HG02588 (cell line): ENCODE data around the gene APH1B.

ENCODE experiments used
- ATAC-seq: cut with Tn5 transposase; IDR thresholded peaks from one replicate; pipeline ENCODE4 v1.9.1; 2021; ENCODE audit warnings: mild to moderate bottlenecking, moderate library complexity; ENCODE audit not compliant: unreplicated experiment

Gene APH1B

DNA sequence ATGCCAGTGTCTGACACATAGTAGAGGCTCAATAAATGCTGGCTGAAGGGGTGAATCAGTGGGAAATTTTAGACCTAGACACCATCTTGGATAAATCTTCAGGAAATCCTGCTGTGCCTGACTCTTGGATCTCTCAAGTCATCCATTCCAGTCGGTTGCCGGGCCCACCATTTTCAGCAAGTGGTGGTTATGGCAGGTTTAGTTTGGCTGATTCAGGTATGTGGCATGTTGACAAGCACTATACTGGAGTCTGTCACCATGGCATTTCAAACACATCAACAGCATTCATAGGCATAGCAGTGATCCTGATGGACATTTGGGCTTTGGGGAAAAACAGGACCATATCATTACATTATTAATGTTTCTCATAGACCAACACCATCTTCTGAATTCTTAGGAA is 25.7 kb upstream of the APH1B start:
- ATAC-seq: no peak

DNA sequence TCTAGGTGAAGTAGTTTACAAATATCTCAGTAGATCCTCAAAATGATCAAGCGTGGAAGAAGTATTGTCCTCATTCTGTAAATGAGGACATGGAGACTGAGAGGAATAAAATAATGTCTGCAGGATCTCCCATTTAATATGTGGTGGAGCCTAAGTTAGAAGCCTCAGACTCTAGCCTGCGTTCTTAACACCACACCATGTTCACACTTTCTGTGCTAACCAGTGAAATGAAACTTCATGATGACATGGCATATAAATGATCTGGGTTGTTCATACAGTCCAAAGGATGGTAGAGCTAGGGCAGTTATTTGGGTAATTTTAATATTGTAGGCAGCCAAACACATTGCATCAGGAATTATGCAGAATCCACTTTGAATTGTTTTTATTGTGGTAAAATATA is 25.1 kb upstream of the APH1B start:
- ATAC-seq: no peak

DNA sequence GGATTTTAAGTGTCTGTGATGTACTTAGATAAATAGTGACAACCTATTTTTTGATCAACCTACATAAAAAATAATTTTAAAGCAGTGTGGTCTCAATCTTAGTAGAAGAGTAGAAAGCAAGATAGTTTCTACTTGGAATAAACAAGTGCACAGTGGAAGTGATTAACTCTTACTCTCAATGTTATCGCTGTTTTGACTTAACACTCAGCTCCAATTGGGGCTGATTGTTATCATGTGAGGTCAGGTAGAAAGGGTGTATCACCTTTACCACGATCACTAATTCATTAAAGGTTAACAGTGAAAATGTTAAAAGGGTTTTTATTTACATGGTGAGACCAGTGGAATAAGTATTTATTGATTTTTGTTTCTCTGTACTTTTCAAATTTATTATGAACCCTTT is 22.4 kb upstream of the APH1B start:
- ATAC-seq: no peak

DNA sequence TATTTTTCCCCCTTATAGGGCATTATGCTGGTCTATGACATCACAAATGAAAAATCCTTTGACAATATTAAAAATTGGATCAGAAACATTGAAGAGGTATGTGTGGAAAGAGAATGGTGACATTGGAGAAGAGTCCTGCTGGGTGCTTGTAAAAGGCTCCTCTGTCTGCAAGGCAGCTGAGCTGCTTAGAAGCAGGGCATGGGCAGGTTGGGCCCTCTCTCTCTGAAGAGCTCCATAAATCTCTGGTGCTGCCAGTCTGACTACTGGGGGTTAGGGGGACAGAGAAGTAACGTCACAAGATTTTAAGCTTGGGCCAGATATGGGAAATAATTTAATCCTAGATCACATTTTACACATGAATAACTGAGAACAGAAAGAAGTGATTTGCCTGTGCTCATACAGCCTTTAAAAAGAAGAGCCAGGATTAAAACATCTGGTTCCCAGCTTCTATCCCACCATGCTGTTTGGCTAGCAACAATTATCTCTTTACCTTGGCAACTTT is 21.9 kb upstream of the APH1B start:
- no peak for ATAC-seq

DNA sequence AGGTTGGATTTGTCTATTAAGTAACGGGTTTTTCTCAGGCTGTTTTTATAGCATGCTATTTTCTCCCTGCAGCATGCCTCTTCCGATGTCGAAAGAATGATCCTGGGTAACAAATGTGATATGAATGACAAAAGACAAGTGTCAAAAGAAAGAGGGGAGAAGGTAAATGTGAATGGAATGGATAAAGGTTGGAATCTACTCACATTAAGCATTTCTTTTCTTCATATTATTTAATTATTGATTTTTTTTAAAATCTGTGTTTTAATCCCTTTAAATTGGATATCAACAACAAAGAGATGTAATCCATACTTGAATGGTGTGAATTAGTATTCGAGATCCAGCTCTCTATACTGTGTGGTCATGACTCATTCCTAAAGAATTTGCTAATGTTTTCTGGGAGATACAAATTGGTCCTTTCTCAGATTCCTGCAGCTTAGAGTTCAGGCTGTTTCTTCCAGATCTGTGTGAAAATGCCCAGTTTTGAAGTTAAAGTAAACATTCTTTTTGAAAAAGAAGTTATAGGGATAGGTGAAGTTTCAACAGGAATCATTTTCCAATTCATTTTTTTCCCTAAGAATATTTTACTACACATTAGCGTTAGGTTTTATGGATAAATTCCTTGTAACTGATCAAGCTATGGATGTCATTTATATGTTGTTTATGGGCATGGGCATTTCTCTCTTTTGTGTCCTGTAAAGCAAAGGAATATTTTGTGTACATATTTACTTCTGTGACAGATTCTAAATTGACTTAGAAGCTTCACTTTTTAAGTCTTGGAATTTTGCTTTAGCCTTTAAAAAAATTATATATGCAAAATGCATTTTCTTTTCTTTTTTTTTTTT is 20.8 kb upstream of the APH1B start:
- no peak for ATAC-seq

DNA sequence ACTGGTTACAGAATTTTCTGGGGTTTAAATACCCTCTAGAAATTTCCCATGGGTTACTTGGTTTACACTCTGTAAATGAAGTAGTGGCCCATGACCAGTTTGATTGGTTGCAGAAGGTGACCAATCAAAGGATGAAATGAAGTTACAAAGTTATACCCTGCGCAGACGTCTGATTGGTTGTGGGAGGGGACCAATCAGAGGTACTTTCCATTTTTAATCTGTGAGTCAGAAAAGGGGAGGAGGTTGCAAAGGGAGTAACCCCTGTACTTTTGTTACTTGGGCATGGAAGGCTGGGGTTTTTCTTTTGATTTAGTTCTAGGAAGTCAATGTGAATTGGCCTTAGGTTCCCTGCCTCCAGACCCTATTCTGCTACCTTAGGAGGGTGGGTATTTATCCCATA is 18.7 kb upstream of the APH1B start:
- ATAC-seq: no peak

DNA sequence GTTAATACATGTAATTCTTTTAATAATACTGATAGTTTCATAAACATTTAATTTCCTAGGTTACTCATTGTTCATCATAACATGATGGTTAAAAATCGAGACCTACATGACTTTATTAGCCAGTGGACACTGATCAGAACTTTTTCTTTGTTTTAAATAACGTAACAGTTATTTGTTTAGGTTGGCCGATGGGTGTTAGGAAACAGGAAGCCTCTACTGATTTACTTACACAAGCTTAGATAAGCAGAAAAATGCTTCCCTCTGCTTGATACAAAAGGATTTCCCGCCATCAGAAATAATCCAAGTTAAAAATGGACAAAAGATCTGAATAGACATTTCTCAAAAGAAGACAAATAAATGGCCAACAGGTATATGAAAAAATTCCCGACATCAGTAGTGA is 16.6 kb upstream of the APH1B start:
- no peak for ATAC-seq

DNA sequence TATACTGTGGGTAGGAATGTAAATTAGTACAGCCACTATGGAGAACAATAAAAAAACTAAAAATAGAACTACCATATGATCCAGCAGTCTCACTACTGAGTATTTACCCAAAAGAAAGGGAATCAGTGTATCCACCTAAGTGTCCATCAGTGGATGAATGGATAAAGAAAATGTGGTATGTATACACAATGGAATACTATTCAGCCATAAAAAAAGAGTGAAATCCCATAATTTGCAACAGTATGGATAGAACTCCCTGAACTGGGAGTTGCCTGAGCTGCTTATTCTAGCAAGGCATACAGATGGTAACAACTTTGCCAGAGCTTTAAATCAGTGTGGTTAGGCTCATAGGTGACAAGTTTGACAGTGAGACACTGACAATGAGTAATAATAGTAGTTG is 16.1 kb upstream of the APH1B start:
- no peak for ATAC-seq

DNA sequence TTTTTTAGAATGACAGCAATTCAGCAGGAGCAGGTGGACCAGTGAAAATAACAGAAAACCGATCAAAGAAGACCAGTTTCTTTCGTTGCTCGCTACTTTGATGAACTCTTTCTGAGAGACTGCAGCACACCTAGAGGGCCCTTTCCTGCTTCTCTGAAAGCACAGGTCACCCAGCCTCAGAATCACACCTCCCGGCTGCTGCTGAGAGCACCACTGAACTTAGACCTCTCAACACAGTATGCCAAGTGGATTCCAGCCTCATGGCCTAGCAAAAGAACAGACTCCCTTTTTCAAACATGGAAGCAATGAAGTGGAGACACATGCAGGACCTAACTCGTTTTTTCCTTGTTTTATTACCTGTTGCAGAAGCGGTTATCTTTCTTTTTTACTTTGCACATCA is 13.9 kb upstream of the APH1B start:
- ATAC-seq: no peak

DNA sequence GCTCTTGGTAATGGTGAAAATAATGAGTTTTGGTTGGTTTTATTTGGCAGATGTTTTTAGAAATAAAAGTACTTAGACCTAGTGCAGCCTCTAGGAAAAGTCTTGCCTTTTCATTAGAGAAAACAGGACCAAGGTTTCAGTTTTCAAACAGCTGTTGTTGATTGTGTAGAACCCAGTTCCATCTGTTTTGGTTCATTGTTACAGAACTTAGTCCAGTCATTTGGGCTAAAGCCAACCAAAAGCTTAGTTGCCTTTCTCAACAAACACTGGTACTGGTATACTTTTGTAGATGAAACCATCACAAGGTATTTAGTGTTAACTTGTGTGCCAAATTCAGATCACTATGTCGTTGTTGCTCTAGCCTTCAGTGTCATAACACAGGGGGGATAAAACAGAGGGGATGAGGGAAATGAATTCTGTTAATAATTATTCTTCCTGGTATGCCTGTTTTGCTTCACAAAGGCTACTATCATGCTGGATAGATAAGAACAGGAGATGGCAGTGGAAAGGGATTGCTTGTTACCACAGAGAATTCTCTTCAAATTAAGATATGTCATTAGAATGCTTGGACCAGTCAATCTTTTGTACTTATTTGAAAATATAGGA is 12.6 kb upstream of the APH1B start:
- no peak for ATAC-seq

DNA sequence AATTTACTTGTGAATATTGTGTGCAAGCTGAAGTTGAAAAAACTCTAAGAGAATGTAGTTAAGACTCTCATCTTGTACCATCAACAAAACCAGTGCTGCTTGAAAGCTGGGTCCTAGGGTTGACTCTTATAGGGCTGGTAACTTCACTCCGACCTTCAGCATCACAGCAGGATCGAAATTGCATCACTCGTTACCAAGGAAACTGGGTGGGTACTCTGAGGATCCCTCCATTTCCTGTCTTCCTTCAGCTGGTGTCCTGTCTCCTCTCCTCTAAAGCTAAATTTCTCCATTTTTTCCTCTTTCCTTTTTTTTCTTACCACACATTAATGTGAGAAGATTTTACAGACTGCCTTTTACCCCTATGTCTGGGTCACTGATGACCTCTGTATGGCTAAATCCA is 3.0 kb upstream of the APH1B start:
- no peak for ATAC-seq

DNA sequence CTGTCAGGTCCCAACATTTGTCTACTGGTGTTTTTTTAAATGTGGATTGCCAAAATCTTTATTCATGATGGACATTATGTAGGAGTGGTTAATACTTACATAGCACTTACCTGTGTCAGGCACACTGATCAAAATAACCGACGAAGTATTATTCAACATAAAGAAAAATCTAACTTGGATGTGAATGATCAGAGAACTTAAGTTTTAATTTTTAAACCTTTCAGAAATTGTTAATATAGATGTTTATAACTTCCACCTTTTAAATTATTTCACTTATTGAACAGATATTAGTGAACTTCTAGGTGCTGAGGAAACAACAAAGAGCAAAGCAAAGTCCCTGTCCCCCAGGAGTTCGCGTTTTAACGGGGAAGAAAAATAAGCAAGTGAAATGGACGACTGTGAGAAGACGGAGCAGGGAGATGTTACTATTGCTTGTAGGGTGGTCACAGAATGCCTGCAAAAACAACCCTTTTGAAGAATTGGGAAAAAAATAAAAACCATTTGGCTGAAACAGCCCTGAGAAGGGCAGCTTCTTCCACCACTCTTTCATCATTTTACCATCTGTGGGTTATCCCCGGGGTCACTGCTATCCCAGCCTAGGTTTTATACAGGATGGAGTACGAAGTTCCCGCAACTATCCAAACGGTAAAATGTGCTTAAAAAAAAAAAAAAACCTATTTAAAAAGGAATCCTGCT is 915 bp upstream of the APH1B start:
- ATAC-seq: peak; percentile 6

DNA sequence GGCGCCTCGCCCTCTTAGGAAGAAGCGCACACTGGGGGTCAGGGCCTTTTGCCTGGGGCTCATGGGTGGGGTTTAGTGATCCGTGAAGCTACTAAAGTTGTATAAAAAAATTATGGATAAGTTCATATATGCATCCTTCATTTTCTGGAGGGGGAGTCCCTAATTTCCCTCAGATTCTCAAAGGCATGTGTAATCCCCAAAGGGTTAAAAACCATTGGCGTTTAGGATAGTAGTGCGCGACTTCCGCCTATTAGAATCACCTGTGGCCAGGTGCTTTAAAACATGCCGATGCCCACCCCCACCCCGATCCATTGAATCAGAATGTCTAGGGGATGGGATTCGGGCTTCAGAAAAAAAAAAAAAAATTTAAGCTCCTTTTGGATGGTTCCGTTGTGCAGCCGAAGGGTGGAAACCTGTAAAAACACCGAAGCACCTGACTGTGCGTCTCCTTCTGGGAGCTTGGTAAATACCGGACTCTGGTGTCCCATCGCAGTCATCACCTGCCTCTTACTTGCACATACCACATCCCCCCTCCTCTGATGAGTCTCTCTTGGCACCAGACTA is 570 bp downstream of the APH1B start:
- no peak for ATAC-seq

DNA sequence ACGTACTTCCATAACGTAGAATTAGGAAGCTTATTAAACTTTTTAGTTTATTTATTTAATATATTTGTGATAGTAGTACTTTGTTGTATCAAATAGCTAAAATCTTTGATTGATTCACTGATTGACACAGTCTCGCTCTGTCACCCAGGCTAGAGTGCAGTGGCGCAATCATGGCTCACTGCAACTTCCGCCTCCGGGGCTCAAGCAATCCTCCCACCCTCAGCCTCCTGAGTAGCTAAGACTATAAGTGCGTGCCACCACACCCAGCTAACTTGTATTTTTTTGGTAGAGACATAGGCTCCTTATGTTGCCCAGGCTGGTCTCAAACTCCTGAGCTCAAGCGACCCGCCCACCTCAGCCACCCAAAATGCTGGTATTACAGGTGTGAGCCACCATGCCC is 5.7 kb downstream of the APH1B start:
- no peak for ATAC-seq

DNA sequence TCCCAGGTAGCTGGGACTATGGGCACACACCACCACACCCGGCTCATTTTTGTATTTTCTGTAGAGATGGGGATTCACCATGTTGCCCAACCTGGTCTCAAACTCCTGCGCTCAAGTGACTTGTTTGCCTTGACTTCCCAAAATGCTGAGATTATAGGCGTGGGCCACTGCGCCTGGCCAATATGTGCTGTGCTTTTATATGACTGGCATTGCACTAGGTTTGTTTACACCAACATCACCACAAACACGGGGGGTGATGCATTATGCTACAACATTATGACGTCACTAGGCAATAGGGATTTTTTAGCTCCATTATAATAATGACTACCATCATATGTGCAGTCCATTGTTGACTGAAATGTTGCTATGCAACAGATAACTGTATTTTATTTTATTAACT is 6.9 kb downstream of the APH1B start:
- ATAC-seq: no peak

DNA sequence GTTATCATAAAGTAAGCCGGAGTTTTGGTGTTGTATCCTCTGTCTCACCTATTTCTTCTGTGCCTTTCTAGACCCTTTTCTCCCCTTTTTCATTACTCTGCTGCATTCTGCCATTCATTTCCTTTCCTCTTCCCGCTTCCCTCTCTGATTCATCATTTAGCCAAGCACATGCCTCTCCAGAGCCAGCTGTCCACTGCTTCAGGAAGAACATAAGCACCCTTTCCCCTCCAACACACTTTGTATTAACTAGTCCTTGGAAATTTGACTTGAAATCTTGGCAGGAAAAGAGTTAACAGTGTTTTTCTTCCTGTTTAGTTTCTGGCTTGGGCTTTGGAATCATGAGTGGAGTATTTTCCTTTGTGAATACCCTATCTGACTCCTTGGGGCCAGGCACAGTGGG is 9.7 kb downstream of the APH1B start:
- ATAC-seq: no peak

DNA sequence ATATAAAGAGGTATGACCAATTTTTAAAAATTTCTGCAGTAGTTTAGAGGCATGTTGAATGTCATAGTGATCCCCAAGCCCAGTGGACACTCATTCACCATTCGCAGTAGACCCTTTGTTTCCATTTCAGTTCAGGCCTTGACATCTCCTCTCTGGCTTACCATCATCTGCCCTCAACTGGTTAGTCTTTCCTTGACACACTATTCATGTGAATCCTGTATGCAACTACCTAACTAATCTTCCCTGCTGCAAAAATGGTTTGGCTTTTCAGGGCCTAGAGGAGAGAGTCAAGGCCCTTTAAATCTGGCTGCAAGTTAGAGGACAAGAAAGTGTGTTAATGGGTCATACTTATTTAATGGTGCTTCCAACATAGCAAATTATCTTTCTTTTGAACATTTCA is 10.9 kb downstream of the APH1B start:
- ATAC-seq: no peak

DNA sequence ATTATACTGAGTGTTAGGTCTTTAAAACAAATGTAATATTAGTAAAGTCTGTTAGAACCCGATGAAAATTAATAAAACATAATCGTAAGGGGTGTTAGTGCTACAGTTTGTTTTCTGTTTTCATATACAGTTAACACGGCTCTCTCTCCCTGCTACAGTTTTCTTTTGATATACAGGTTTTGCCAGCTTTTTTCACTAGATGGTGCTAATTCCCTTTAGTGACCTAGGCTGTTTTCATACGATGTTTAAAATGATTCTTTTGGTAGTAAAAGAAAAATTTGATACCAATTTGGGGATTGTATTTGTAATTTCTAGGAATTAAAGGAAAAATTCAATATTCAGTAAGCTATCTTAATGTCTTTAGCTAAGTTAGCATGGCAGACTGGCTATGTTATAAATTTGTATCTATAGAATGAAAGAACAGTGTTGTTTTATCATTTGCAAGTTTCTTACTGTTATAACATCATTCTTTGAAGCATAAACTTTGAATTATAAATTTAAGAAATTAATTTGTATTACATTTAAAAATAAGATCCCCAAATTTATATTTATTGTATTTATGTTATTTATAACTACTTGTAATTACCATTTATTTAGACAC is 11.5 kb downstream of the APH1B start:
- ATAC-seq: no peak

DNA sequence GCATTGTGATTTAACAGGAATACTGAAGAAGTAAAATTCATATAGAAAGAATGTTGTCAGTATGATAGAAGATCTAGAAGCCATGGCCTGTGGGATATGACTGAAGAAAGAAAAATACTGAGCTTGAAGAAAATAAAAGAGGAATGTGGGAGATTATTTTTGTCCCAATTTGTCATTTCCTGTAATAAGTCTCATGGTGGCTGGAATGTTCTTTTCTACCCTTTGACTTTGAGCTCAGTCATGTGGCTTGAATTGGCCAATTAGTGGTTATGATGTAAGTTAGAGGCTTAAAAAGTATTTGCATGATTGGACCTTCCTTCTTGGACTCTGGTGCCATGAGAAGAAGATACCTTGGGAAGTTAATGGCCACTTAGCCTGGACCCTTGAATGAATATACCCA is 14.1 kb downstream of the APH1B start:
- no peak for ATAC-seq

DNA sequence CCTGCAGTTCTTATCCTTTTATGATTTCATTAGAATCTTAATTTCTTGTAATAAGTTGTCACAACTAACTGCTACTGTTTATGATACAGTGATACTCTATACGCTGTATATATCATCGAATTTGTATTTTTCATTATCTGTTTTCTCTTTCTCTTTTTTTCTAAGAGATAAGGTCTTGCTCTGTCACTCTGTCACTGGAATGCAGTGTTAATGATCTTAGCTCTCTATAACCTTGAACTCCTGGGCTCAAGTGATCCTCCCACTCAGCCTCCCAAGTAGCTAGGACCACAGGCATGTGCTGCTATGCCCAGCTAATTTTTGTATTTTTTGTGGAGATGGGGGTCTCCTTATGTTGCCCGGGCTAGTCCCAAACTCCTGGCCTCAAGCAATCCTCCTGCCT is 14.8 kb downstream of the APH1B start:
- ATAC-seq: no peak

DNA sequence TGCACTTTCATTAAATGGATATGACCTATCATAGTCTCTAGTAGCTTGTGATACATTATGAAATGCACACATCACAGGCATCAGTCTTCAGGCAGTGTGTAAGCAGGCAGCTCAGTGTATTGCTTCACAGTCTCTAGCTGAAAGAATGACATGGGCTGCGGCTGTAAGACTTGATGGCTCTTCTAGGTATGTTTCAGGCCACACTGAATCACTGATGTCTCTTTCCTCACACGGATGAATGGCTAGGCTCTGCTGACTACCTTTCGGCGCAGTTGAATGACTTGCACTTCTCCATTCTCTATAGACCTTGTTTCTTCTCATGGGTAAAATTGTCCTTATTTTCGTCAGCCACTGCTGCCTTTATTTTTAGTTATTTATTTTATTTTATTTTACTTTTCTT is 15.4 kb downstream of the APH1B start:
- no peak for ATAC-seq
